Stimulated activated CD4-positive, alpha-beta T cell treated with anti-CD3 and anti-CD28 coated beads, Interleukin-1b, Interleukin-23, amount 100 ng/mL, for 4 hours (primary cell): ENCODE measurements around the gene MCF2L2.

ENCODE experiments used
- DNase-seq, 2 donors: peaks; one replicate each; pipeline ENCODE4 v3.0.0-alpha.2; 2020; ENCODE audit warnings: low read depth in 2 of 2

Gene MCF2L2

DNA sequence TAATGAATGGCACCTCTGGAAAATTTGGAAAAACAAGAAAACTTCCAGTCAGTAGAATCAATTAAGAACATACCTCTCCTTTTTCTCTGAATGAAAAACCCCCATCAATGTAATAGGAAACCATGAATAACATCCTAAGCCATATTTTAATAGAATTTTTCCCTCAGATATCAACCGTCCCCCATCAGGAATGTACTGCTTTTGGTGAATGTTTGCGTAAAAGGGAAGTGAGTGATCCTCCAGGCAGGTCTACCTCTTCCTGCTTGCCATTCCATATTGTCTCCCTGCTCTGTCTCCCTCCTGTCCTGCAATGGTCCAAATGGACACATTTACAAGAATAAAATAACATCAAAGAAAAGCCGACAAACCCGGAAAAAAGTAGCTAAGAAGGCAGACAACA lies 296.7 kb downstream of the MCF2L2 start:
- DNase-seq = no peak

GRCh38 chr3:183131186-183131725 lies 297.2 kb downstream of the MCF2L2 start:
- DNase-seq = no peak

DNA sequence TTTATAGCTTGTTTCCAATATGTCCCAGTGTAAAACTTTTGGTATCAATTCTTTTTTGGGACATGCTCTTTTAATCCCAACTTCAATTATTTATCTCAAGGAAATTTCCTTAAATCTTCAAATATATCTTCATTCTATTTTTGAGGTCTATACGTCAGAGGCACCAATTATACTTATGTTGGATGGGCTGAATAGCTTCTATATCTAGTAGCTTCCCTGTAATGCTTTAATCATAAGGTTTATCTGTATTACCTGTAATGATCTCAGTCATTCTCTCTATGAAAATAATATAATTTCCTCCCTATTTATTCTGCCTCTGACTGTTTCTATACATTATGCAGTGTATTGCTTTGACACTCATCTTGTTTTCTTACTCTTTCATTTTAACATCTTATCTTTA lies 299.2 kb downstream of the MCF2L2 start:
- no peak for DNase-seq

GRCh38 chr3:183128709-183129108 lies 299.7 kb downstream of the MCF2L2 start:
- no peak for DNase-seq
